GM23338 (cell line): ENCODE results near the gene TOM1.
A peak's percentile ranks its signal among the peaks of the same experiment; 100 is the strongest.

Experiments
- CREB1 ChIP-seq: fragments of 250-450 bp; sonication (Bioruptor Pico); IDR thresholded peaks from 2 replicates; pipeline ENCODE4 v1.5.0; 2020; ENCODE audit warnings: low read depth, mild to moderate bottlenecking, moderate library complexity
- CTCF ChIP-seq, 2 experiments: fragments of 200-600 bp in 1 of 2; sonication (generic) in 1 of 2; conservative IDR thresholded peaks; 2 replicates each; pipeline versions ENCODE4 v1.5.1 to v1.6.1; 2016 to 2017; ENCODE audit warnings: antibody characterized with exemption in 2 of 2, low read depth in 2 of 2, mild to moderate bottlenecking in 2 of 2, moderate library complexity in 1 of 2
- ETS1 ChIP-seq: IDR thresholded peaks from 2 replicates; pipeline ENCODE4 v1.6.1; 2016; ENCODE audit warnings: antibody characterized with exemption
- EZH2 ChIP-seq: fragments of 200-600 bp; sonication (generic); IDR thresholded peaks from one replicate; pipeline ENCODE4 v1.8.0; 2017; ENCODE audit warnings: antibody characterized with exemption, mild to moderate bottlenecking, low read depth; ENCODE audit not compliant: unreplicated experiment
- EZH2phosphoT487 ChIP-seq: fragments of 200-600 bp; sonication (generic); IDR thresholded peaks from one replicate; pipeline ENCODE4 v1.8.1; 2018; ENCODE audit warnings: antibody characterized with exemption; ENCODE audit not compliant: unreplicated experiment
- JUNB ChIP-seq: IDR thresholded peaks from one replicate; pipeline ENCODE4 v1.6.1; 2016; ENCODE audit warnings: antibody characterized with exemption; ENCODE audit not compliant: unreplicated experiment
- NANOG ChIP-seq: IDR thresholded peaks from 2 replicates; pipeline ENCODE4 v1.6.1; 2016; ENCODE audit warnings: antibody characterized with exemption, borderline replicate concordance
- POLR2AphosphoS5 ChIP-seq: IDR thresholded peaks from 2 replicates; pipeline ENCODE4 v1.6.1; 2016; ENCODE audit warnings: antibody characterized with exemption, low read depth
- REST ChIP-seq: IDR thresholded peaks from one replicate; pipeline ENCODE4 v1.6.1; 2018; ENCODE audit warnings: antibody characterized with exemption; ENCODE audit not compliant: unreplicated experiment
- ZNF114 ChIP-seq: fragments of 250-450 bp; sonication (Bioruptor Pico); IDR thresholded peaks from 2 replicates; pipeline ENCODE4 v1.5.0; 2020; ENCODE audit warnings: mild to moderate bottlenecking, moderate library complexity
- ZNF462 ChIP-seq: fragments of 250-450 bp; sonication (Bioruptor Pico); IDR thresholded peaks from 2 replicates; pipeline ENCODE4 v1.5.0; 2020; ENCODE audit warnings: mild to moderate bottlenecking, moderate library complexity

GRCh38 chr22:35350539-35351503 lies 51.1 kb downstream of the TOM1 start:
- TF ChIP-seq CTCF (conservative IDR thresholded peaks at IDR 0.05; ENCODE audit: low read depth in 2 of 2) (peak; percentile 64 to 94), POLR2AphosphoS5 (0 out of 2 replicates have a peak, but pooled peaks have one; percentile 39), EZH2phosphoT487 (no peak), ETS1 (no peak), EZH2 (no peak), NANOG (no peak), CREB1 (CRISPR knock-in tag) (no peak), ZNF462 (CRISPR knock-in tag) (no peak), JUNB (no peak), REST (no peak), ZNF114 (no peak)
